ENCODE data around the gene PEMT. TPM values are rescaled to one million over a fixed set of nuclear protein-coding genes. Genes with fewer than 3 reads are reported as not detected.

The PEMT gene
- total and polyA plus RNA-seq, 2 of the 4 experiments (the other 2 are of a cell fraction): 23.3 to 49.5 TPM

GRCh38 chr17:17462048-17462824 is 129.3 kb downstream of the PEMT start:
- no peaks in the 10 kb centered on the region for H4K20me1 ChIP-seq (ENCODE audit: insufficient read depth, low read length)
- H2BK15ac ChIP-seq (ENCODE audit: low read depth, low read length): no peak overlapping the region
- TF ChIP-seq MAFK (IDR thresholded peaks at IDR 0.05; ENCODE audit: low read depth, low read length) (no peak), RFX5 (IDR thresholded peaks at IDR 0.05; ENCODE audit: low read depth, low read length) (no peak), CEBPB (IDR thresholded peaks at IDR 0.05; ENCODE audit: low read depth, low read length) (no peak), SMC3 (IDR thresholded peaks at IDR 0.05; ENCODE audit: low read depth, low read length) (no peak), BHLHE40 (IDR thresholded peaks at IDR 0.05; ENCODE audit: low read depth, low read length) (no peak), USF2 (IDR thresholded peaks at IDR 0.05; ENCODE audit: low read depth, low read length) (no peak), CHD1 (IDR thresholded peaks at IDR 0.05; ENCODE audit: low read depth, low read length) (no peak), ELK1 (IDR thresholded peaks at IDR 0.05; ENCODE audit: borderline replicate concordance, low read depth, low read length) (no peak), CTCF (conservative IDR thresholded peaks at IDR 0.05; ENCODE audit: low read depth, low read length) (no peak), RCOR1 (IDR thresholded peaks at IDR 0.05; ENCODE audit: insufficient replicate concordance, low read length) (no peak), FOS (IDR thresholded peaks at IDR 0.05; ENCODE audit: low read depth, low read length) (no peak), MAZ (IDR thresholded peaks at IDR 0.05; ENCODE audit: borderline replicate concordance, low read depth, low read length) (no peak), RAD21 (IDR thresholded peaks at IDR 0.05; ENCODE audit: low read length) (no peak), NFE2L2 (IDR thresholded peaks at IDR 0.05; ENCODE audit: low read depth, low read length) (no peak), POLR2A (IDR thresholded peaks at IDR 0.05; ENCODE audit: low read depth, low read length) (no peak), MXI1 (IDR thresholded peaks at IDR 0.05; ENCODE audit: borderline replicate concordance, low read depth, low read length) (no peak)
- no peak overlapping the region for H3K9ac ChIP-seq (ENCODE audit: low read depth, low read length)
- H3K9me1 ChIP-seq (ENCODE audit: insufficient read depth, low read length): no peaks in the 10 kb centered on the region
- dilution Hi-C loops (cut with HindIII; ENCODE audit: low sequenced_read_pairs, unreplicated experiment): no loop called here
- peak; percentile 16 for DNase-seq
- no peak overlapping the region for H2BK5ac ChIP-seq (ENCODE audit: low read depth, low read length, poor library complexity, severe bottlenecking)
- H2AFZ ChIP-seq (replicated peaks; ENCODE audit: low read length, poor library complexity): no peak overlapping the region
- H3K4me2 ChIP-seq (ENCODE audit: low read depth, low read length): no peak overlapping the region
- H2BK20ac ChIP-seq (ENCODE audit: low read depth, low read length): no peak overlapping the region
- peaks cover 33% of the 10 kb centered on the region for H3K27me3 ChIP-seq (ENCODE audit: control insufficient read depth, insufficient read depth, low read length)
- no peak overlapping the region for H3K18ac ChIP-seq (ENCODE audit: low read depth, low read length)
- H3K27ac ChIP-seq (ENCODE audit: insufficient read depth, low read length): no peak overlapping the region
- ChIA-PET POLR2A (ENCODE audit: unreplicated experiment) (no interaction called here), CTCF (no interaction called here)
- no peak overlapping the region for H3K4ac ChIP-seq (ENCODE audit: low read depth, low read length)
- 77% methylated on average over 3 of the region's 15 CpGs; no CpG with 5 or more reads in 1 of the 2 experiments for WGBS, 2 experiments (ENCODE audit: extremely low coverage in 2 of 2, insufficient read length in 1 of 2)
- in situ Hi-C loops (cut with MboI; ENCODE audit: low sequenced_read_pairs): no loop called here
- no peak for ATAC-seq (ENCODE audit: low read depth)
- no peak overlapping the region for H3K23ac ChIP-seq (ENCODE audit: low read depth, low read length)
- no peak overlapping the region for H4K5ac ChIP-seq (ENCODE audit: low read depth, low read length)
- H4K91ac ChIP-seq (ENCODE audit: insufficient read depth, low read depth, low read length): no peak overlapping the region
- intact Hi-C loops (cut with micrococcal nuclease): no loop called here
- no peaks in the 10 kb centered on the region for H3K36me3 ChIP-seq (ENCODE audit: control insufficient read depth, insufficient read depth, low read length)
- no peak overlapping the region for H3K4me3 ChIP-seq (ENCODE audit: insufficient read depth, low read depth, low read length)
- BruUV-seq (replicated peaks): no TSS peak
- H2AK9ac ChIP-seq (replicated peaks; ENCODE audit: low read depth, low read length, poor library complexity): no peak overlapping the region
- H3K14ac ChIP-seq (replicated peaks; ENCODE audit: low read depth, low read length): no peak overlapping the region
- H3K9me3 ChIP-seq (ENCODE audit: control insufficient read depth, insufficient read depth, low read length): peaks cover 3% of the 10 kb centered on the region; the same call in 1 of the 2 replicates
- H3K56ac ChIP-seq (ENCODE audit: extremely low read depth, insufficient read depth, low read length): no peak overlapping the region
- no peak overlapping the region for H2AK5ac ChIP-seq (ENCODE audit: low read depth, low read length)
- no peaks in the 10 kb centered on the region for H3K4me1 ChIP-seq (ENCODE audit: control insufficient read depth, insufficient read depth, low read length)
- no peaks in the 10 kb centered on the region for H3K79me1 ChIP-seq (ENCODE audit: low read depth in 1 of 2, low read length in 2 of 2)
- H4K8ac ChIP-seq (ENCODE audit: low read depth in 2 of 2, low read length in 2 of 2): no peak overlapping the region
- no peak overlapping the region for H2BK120ac ChIP-seq (ENCODE audit: low read depth, low read length)

Measured in IMR-90 (cell line).